Liver (tissue), 9 donors: ENCODE results near the gene CGN. TPM values are rescaled to one million over a fixed set of nuclear protein-coding genes. Genes with fewer than 3 reads are reported as not detected.
A peak's percentile ranks its signal among the peaks of the same experiment; 100 is the strongest.

Source experiments
- DNase-seq: peaks from one replicate; pipeline ENCODE4 v3.0.0-alpha.2; 2017; ENCODE audit warnings: low spot score
- H3K27ac ChIP-seq, 2 donors: one replicate each; pipeline ENCODE4 v1.7.0; 2013; ENCODE audit warnings: inconsistent platforms in 2 of 2, low read length in 2 of 2, control low read depth in 1 of 2, low read depth in 1 of 2, mild to moderate bottlenecking in 1 of 2
- H3K27me3 ChIP-seq, 4 donors: one replicate each; pipeline versions ENCODE4 v1.6.1 to v1.7.0; 2013; ENCODE audit warnings: low read length in 3 of 4, inconsistent platforms in 1 of 4, mild to moderate bottlenecking in 1 of 4, moderate library complexity in 1 of 4; ENCODE audit not compliant: control insufficient read depth in 4 of 4, insufficient read depth in 4 of 4
- H3K36me3 ChIP-seq, 4 donors: one replicate each; pipeline versions ENCODE4 v1.6.1 to v1.7.0; 2013; ENCODE audit warnings: low read length in 3 of 4, mild to moderate bottlenecking in 3 of 4, low read depth in 1 of 4, moderate library complexity in 1 of 4; ENCODE audit not compliant: control insufficient read depth in 4 of 4, insufficient read depth in 3 of 4
- H3K4me1 ChIP-seq, 4 donors: one replicate each; pipeline versions ENCODE4 v1.6.1 to v1.7.0; 2013; ENCODE audit warnings: low read length in 3 of 4, mild to moderate bottlenecking in 3 of 4, moderate library complexity in 1 of 4; ENCODE audit not compliant: control insufficient read depth in 4 of 4, insufficient read depth in 4 of 4
- H3K4me3 ChIP-seq, 3 donors: one replicate each; pipeline versions ENCODE4 v1.6.1 to v1.7.0; 2013; ENCODE audit warnings: low read length in 3 of 3, control low read depth in 1 of 3, low read depth in 1 of 3, mild to moderate bottlenecking in 1 of 3
- H3K9ac ChIP-seq, 2 donors: one replicate each; pipeline ENCODE4 v1.7.0; 2013; ENCODE audit warnings: low read length in 2 of 2, mild to moderate bottlenecking in 2 of 2, moderate library complexity in 2 of 2, control low read depth in 1 of 2, low read depth in 1 of 2
- H3K9me3 ChIP-seq, 4 donors: one replicate each; pipeline versions ENCODE4 v1.6.1 to v1.7.0; 2013; ENCODE audit warnings: low read length in 3 of 4; ENCODE audit not compliant: control insufficient read depth in 4 of 4
- ATF3 ChIP-seq: IDR thresholded peaks from 2 replicates; pipeline ENCODE4 v1.6.1; 2016; ENCODE audit warnings: antibody characterized with exemption
- EGR1 ChIP-seq, 2 donors: IDR thresholded peaks; 2 replicates each; pipeline ENCODE4 v1.6.1; 2016 to 2018; ENCODE audit warnings: antibody characterized with exemption in 2 of 2, low read depth in 2 of 2
- FOXA1 ChIP-seq: IDR thresholded peaks from 2 replicates; pipeline ENCODE4 v1.6.1; 2016; ENCODE audit warnings: antibody characterized with exemption
- FOXA2 ChIP-seq: IDR thresholded peaks from 2 replicates; pipeline ENCODE4 v1.6.1; 2016; ENCODE audit warnings: antibody characterized with exemption
- GABPA ChIP-seq, 2 donors: IDR thresholded peaks in 1 of 2; conservative IDR thresholded peaks in 1 of 2; 2 replicates each; pipeline ENCODE4 v1.6.1; 2016; ENCODE audit warnings: antibody characterized with exemption in 2 of 2, mild to moderate bottlenecking in 1 of 2, moderate library complexity in 1 of 2
- HNF4A ChIP-seq, 2 donors: conservative IDR thresholded peaks; 2 replicates each; pipeline ENCODE4 v1.6.1; 2016; ENCODE audit warnings: antibody characterized with exemption in 2 of 2, mild to moderate bottlenecking in 2 of 2
- HNF4G ChIP-seq: IDR thresholded peaks from 2 replicates; pipeline ENCODE4 v1.6.1; 2016; ENCODE audit warnings: antibody characterized with exemption
- JUND ChIP-seq, 2 donors: IDR thresholded peaks; 2 replicates each; pipeline ENCODE4 v1.6.1; 2016; ENCODE audit warnings: antibody characterized with exemption in 2 of 2
- NR2F2 ChIP-seq: IDR thresholded peaks from 2 replicates; pipeline ENCODE4 v1.6.1; 2016; ENCODE audit warnings: antibody characterized with exemption
- RAD21 ChIP-seq, 2 donors: IDR thresholded peaks; 2 replicates each; pipeline ENCODE4 v1.6.1; 2016; ENCODE audit warnings: antibody characterized with exemption in 2 of 2, mild to moderate bottlenecking in 2 of 2
- RXRA ChIP-seq, 2 donors: IDR thresholded peaks; 2 replicates each; pipeline ENCODE4 v1.6.1; 2017 to 2018; ENCODE audit warnings: antibody characterized with exemption in 2 of 2, mild to moderate bottlenecking in 1 of 2
- SP1 ChIP-seq: IDR thresholded peaks from 2 replicates; pipeline ENCODE4 v1.6.1; 2018; ENCODE audit warnings: antibody characterized with exemption, mild to moderate bottlenecking
- WGBS: extraction: QIAGEN DNeasy Blood & Tissue Kit; methylation state at CpG from one replicate; pipeline ENCODE4 v1.1.7; 2013; 5-methylcytosine and 5-hydroxymethylcytosine counted together
- polyA plus RNA-seq, 2 donors: library from polyadenylated mRNA; stranded (reverse) in 1 of 2; unstranded in 1 of 2; fragments of 200-250 nt in 1 of 2; fragments of >200 nt in 1 of 2; fragmentation: Nextera tagmentation in 1 of 2; extraction: Ambion mirVana in 1 of 2; gene quantifications; one replicate each; pipeline versions ENCODE4 v1.2.1 to v1.2.3, GENCODE V29; 2013 to 2015
- total RNA-seq, 2 donors: library from RNA; depleted of rRNA; stranded (reverse); fragments of >200 nt; gene quantifications; one replicate each; pipeline ENCODE4 v1.2.3, GENCODE V29; 2014
- TF ChIP-seq, protein P1 (sequence below): IDR thresholded peaks from 2 replicates; pipeline ENCODE4 v1.6.1; 2016; ENCODE audit warnings: antibody characterized with exemption, mild to moderate bottlenecking
- TF ChIP-seq, protein P2 (sequence below): IDR thresholded peaks from 2 replicates; pipeline ENCODE4 v1.6.1; 2016; ENCODE audit warnings: antibody characterized with exemption
- TF ChIP-seq, protein P3 (sequence below): IDR thresholded peaks from 2 replicates; pipeline ENCODE4 v1.6.1; 2016; ENCODE audit warnings: antibody characterized with exemption
- donor health status: healthy.
- donor health status: healthy.
- donor health status: healthy.
- donor health status: healthy.
- donor health status: healthy.

CGN gene, protein sequence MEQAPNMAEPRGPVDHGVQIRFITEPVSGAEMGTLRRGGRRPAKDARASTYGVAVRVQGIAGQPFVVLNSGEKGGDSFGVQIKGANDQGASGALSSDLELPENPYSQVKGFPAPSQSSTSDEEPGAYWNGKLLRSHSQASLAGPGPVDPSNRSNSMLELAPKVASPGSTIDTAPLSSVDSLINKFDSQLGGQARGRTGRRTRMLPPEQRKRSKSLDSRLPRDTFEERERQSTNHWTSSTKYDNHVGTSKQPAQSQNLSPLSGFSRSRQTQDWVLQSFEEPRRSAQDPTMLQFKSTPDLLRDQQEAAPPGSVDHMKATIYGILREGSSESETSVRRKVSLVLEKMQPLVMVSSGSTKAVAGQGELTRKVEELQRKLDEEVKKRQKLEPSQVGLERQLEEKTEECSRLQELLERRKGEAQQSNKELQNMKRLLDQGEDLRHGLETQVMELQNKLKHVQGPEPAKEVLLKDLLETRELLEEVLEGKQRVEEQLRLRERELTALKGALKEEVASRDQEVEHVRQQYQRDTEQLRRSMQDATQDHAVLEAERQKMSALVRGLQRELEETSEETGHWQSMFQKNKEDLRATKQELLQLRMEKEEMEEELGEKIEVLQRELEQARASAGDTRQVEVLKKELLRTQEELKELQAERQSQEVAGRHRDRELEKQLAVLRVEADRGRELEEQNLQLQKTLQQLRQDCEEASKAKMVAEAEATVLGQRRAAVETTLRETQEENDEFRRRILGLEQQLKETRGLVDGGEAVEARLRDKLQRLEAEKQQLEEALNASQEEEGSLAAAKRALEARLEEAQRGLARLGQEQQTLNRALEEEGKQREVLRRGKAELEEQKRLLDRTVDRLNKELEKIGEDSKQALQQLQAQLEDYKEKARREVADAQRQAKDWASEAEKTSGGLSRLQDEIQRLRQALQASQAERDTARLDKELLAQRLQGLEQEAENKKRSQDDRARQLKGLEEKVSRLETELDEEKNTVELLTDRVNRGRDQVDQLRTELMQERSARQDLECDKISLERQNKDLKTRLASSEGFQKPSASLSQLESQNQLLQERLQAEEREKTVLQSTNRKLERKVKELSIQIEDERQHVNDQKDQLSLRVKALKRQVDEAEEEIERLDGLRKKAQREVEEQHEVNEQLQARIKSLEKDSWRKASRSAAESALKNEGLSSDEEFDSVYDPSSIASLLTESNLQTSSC
- 10 to 100 TPM; 16.9 to 48.9 TPM for total RNA-seq
- polyA plus RNA-seq = 10 to 100 TPM; 19.3 to 19.5 TPM

DNA sequence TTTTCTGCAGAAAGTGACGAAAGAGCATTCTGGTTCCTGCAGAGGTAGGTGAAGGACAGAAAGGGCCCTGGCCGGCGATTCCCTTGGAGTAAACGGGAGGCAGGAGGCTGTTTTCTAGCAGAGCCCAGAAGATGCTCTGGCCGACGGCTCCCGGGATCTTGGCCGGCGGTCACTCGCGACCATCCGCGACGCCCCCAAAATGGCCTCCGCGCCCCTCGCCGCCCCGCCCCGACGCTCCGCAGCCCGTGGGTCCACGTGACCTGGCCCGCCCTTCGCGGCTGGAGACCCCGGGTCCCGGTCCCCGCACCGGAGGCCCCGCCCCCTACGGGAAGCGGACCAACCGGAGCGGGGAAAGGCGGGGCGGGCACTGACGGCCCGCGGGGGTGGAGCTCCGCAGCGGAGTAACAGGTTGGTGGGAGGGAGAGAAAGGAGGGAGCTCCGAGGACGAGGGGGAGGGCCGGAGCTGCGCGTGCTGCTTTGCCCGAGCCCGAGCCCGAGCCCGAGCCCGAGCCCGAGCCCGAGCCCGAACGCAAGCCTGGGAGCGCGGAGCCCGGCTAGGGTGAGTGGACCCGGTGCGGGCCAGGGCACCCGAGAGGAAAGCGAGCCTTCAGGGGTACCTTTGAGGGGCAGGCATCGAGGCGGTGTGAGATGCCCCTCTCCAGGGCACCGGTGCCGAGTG is at the start of gene CGN:
CGN (plus strand) TSS at position 431 of the 679 bp plus-strand sequence. CDS start 7,133 bp downstream, outside the sequence.
- Histone ChIP-seq H3K27me3 (no peaks in the 10 kb centered on the region), H3K27ac (peak within 1 kb of the TSS; percentile 94 to 96), H3K4me3 (peak within 1 kb of the TSS; percentile 69 to 78 (median 72)), H3K9me3 (no peaks in the 10 kb centered on the region), H3K9ac (peak within 1 kb of the TSS; percentile 51 to 76), H3K36me3 (no peaks in the 10 kb centered on the region), H3K4me1 (peaks cover 4 to 56% (median 30%) of the 10 kb centered on the region in 4 donors)
- peak; percentile 81 for DNase-seq
- under 1% methylated on average over 68 of the region's 68 CpGs for WGBS
- TF ChIP-seq SP1 (peak; percentile 59), EGR1 (IDR thresholded peaks at IDR 0.05; ENCODE audit: low read depth in 2 of 2) (peak; percentile 64 to 70), RAD21 (IDR thresholded peaks at IDR 0.05) (peak in 1 of 2 donors; percentile 28), FOXA2 (no peak), HNF4A (conservative IDR thresholded peaks at IDR 0.05) (peak in 1 of 2 donors; percentile 29), JUND (IDR thresholded peaks at IDR 0.05) (no peak)
- TF ChIP-seq, protein P1, sequence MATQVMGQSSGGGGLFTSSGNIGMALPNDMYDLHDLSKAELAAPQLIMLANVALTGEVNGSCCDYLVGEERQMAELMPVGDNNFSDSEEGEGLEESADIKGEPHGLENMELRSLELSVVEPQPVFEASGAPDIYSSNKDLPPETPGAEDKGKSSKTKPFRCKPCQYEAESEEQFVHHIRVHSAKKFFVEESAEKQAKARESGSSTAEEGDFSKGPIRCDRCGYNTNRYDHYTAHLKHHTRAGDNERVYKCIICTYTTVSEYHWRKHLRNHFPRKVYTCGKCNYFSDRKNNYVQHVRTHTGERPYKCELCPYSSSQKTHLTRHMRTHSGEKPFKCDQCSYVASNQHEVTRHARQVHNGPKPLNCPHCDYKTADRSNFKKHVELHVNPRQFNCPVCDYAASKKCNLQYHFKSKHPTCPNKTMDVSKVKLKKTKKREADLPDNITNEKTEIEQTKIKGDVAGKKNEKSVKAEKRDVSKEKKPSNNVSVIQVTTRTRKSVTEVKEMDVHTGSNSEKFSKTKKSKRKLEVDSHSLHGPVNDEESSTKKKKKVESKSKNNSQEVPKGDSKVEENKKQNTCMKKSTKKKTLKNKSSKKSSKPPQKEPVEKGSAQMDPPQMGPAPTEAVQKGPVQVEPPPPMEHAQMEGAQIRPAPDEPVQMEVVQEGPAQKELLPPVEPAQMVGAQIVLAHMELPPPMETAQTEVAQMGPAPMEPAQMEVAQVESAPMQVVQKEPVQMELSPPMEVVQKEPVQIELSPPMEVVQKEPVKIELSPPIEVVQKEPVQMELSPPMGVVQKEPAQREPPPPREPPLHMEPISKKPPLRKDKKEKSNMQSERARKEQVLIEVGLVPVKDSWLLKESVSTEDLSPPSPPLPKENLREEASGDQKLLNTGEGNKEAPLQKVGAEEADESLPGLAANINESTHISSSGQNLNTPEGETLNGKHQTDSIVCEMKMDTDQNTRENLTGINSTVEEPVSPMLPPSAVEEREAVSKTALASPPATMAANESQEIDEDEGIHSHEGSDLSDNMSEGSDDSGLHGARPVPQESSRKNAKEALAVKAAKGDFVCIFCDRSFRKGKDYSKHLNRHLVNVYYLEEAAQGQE = peak; percentile 62
- TF ChIP-seq, protein P2, sequence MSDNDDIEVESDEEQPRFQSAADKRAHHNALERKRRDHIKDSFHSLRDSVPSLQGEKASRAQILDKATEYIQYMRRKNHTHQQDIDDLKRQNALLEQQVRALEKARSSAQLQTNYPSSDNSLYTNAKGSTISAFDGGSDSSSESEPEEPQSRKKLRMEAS = no peak

GRCh38 chr1:151461694-151462093 is 49.5 kb upstream of the CGN start:
- DNase-seq = no peak
- TF ChIP-seq FOXA1 (no peak), HNF4G (no peak), GABPA (IDR thresholded peaks at IDR 0.05 in 1 of 2, conservative IDR thresholded peaks at IDR 0.05 in 1 of 2) (no peak), FOXA2 (no peak), ATF3 (no peak), NR2F2 (no peak), RAD21 (IDR thresholded peaks at IDR 0.05) (no peak), RXRA (IDR thresholded peaks at IDR 0.05) (no peak), EGR1 (IDR thresholded peaks at IDR 0.05; ENCODE audit: low read depth in 2 of 2) (no peak)
- TF ChIP-seq, protein P2 = no peak
- TF ChIP-seq, protein P3, sequence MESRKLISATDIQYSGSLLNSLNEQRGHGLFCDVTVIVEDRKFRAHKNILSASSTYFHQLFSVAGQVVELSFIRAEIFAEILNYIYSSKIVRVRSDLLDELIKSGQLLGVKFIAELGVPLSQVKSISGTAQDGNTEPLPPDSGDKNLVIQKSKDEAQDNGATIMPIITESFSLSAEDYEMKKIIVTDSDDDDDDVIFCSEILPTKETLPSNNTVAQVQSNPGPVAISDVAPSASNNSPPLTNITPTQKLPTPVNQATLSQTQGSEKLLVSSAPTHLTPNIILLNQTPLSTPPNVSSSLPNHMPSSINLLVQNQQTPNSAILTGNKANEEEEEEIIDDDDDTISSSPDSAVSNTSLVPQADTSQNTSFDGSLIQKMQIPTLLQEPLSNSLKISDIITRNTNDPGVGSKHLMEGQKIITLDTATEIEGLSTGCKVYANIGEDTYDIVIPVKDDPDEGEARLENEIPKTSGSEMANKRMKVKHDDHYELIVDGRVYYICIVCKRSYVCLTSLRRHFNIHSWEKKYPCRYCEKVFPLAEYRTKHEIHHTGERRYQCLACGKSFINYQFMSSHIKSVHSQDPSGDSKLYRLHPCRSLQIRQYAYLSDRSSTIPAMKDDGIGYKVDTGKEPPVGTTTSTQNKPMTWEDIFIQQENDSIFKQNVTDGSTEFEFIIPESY = no peak
- H3K9ac ChIP-seq = no peak overlapping the region
- no peak overlapping the region for H3K4me3 ChIP-seq
- no peak overlapping the region for H3K27ac ChIP-seq
- peaks cover 4 to 17% (median 13%) of the 10 kb centered on the region in 4 donors for H3K4me1 ChIP-seq
- H3K27me3 ChIP-seq = no peaks in the 10 kb centered on the region
- H3K36me3 ChIP-seq = no peaks in the 10 kb centered on the region
- H3K9me3 ChIP-seq = no peaks in the 10 kb centered on the region
- WGBS = 83% methylated on average over 5 of the region's 5 CpGs
